HG03039 (cell line): ENCODE data around the gene CD46.

Experiments used
- ATAC-seq: cut with Tn5 transposase; IDR thresholded peaks from one replicate; pipeline ENCODE4 v1.9.1; 2021; ENCODE audit warnings: mild to moderate bottlenecking, moderate library complexity; ENCODE audit not compliant: unreplicated experiment

Gene CD46

DNA sequence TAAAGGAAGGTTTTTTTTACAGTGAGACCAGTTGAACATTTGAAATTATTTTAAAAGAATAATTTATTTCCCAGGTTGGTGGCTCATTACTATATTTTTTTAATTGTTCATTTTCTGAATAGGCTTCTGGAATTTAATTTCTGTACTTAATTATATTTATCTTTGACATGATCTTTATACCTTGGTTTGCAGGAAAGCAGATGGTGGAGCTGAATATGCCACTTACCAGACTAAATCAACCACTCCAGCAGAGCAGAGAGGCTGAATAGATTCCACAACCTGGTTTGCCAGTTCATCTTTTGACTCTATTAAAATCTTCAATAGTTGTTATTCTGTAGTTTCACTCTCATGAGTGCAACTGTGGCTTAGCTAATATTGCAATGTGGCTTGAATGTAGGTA lies 41.5 kb downstream of the CD46 start:
- ATAC-seq: no peak

DNA sequence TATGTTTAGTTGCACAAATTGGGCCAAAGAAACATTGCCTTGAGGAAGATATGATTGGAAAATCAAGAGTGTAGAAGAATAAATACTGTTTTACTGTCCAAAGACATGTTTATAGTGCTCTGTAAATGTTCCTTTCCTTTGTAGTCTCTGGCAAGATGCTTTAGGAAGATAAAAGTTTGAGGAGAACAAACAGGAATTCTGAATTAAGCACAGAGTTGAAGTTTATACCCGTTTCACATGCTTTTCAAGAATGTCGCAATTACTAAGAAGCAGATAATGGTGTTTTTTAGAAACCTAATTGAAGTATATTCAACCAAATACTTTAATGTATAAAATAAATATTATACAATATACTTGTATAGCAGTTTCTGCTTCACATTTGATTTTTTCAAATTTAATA lies 43.0 kb downstream of the CD46 start:
- no peak for ATAC-seq

DNA sequence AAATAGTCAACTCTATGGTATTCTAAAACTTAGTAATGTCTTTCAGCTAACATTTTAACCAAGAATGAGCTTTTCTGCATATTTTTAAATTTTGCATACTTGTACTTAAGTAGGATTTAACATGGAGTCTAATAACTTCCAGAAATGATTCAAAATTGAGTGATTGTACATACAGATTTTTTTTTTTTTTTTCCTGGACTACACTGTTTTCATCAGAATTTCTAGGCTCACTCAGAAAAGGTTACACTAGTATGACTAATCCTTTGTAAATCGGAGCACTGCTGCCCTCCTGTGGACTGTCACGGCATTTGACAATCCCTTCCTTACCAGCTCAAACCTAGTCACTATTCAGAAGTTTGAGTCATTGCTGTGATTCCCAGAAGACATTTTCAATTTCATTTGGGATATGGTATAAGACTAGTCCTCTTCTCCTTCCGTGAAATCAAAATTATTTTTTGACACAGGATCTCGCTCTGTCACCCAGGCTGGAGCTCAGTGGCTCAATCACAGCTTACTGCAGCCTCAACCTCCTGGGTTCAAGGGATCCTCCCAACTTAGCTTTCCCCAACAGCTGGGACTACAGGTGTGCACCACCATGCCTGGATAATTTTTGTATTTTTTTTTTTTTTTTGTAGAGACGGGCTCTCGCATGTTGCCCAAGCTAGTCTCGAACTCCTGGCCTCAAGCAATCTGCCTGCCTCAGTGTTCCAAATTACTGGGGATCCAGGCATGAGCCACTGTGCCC lies 45.5 kb downstream of the CD46 start:
- no peak for ATAC-seq

DNA sequence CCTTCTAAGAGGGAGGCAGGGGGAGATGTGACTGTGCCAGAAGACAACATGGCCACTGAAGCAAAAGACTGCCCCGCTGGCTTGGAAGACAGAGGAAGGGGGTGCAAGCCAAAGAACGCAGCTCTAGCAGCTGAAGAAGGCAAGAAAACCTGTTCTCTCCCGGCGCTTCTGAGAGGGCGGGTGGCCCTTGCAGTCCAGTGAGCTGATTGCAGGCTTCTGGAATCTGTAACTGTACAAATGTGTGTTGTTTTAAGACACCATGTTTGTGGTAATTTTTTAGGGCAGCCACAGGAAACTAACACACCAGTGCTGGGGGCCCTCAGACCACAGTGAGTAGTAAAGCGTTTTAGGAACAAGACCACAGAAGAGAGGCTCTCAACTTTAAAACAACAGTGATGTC lies 47.0 kb downstream of the CD46 start:
- no peak for ATAC-seq

DNA sequence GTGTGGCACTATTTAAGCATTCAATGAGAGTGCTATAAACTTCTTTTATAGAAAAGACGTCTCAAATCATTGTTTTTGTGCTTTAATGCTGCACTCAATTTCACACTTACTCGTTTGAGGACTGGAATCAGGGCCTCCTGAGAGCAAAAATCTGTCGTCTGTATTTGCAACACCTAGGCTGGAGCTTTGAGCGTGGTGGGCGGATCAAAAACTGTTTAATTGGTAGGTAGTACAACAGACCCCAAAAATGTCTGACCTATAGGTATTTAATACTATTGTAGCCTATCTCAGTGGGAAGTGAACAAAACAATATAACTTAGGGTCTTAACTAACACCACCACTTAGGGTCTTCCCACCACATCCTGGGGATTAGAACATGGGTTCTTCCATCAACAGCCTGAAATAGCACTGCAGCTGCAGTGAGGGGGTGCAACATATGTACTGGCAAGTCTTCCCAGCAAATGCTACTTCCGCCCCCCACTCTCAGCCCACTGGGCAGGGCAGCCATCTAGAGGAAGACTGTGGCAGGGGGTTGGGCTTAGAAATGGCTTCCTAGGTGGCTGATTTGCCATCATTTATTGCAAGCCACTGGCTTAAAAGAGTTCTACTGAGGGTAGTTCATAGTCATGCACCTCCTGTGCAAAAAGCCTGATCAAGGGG lies 48.3 kb downstream of the CD46 start:
- no peak for ATAC-seq

DNA sequence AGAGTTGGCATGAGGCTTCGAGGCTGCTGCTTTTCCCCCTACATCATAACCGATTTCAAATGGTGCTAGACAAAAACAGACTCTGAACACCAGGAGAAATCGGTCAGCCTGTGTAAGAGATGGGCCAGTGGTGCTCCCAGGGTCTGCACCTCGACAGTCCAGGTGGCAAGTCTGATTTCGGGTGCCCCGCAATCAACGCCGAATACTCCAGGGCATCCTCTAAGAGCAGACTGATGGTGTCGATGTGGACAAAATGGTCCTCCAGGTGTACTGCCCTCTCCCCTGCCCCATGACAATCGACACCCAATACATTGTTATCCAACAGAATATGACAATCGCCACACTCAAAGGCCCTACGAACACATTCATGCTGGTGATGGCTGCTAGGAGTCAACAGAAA lies 50.0 kb downstream of the CD46 start:
- no peak for ATAC-seq

DNA sequence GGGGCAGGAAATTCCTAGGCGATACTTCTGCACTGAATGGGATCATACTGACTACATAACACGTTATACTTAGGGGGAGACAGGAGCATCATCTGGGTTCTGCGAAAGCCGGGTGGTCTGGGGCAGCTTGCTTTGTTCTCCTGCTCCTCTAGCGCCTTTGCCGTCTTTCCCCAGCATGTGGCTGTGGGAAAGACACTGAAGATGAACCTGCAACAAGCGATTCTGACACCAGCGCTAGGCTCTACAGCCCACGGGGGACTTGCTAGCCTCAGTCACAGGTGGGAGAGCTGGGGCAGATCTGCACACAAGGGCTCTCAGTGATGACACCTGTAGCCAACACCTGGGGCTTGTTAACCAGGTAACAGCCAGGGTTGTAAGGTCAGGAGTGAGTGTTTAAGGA lies 51.8 kb downstream of the CD46 start:
- no peak for ATAC-seq

DNA sequence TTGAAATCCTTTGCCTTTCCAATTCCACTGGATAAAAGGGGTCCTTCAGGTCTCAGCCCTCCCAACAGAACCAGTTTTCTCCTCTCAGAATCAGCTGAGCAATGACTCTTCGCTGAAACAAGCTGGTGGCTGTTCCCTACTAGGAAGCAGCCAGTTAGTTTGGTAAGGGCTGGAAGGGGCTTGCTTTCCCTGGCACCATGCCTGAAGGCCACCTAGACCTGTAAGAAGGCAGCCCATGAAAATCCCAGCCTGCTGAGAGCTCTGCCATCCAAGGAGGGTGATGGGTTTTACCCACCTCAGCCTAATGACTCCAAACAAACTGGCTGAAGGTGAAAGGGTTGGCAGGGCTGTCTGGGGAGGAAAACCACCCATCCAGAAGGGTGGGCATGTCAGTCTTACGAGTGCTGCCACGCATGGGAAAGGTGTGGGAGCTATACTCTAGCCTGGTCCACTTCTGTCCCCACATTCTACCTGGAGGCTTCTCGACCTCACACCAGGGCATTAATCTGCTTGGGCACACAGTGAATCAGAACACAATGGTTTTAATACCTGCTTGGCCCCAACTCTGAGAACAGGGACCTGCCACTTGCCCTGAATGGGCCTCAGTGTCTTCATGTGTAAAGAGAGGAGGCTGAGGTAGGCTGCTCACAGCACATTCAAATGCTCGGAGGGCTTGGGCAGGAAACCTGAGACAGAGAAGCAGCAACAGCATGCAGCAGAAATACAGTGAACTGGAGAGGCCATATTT lies 53.0 kb downstream of the CD46 start:
- ATAC-seq: no peak

DNA sequence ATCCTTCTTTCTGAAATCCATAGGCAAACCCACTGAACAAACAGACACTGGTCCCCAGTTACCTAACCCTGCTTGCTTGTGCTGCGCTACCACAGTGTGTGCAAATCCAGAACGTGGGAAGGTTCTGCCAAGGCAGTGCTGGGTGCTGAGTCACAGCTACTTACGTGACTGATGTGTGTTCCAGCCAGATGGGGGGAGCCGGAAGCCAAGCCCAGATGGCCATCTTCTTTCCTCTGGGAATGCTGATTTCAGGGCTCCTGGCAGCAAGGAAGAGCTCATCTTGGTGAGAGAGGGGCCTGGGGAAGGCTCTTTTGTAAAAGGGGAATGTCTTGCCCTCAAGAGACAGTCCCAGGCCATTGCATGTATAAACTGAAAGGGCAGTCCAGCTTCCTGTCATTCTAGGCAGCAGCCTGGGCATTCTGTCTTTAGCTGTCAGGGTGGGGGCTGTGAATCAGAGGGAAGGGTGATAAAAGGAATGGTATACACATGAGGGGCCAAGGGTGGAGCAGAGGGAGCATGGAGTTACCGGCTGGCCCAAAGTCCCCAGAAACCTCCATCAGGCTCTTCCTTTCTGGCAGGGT lies 54.1 kb downstream of the CD46 start:
- ATAC-seq: no peak

DNA sequence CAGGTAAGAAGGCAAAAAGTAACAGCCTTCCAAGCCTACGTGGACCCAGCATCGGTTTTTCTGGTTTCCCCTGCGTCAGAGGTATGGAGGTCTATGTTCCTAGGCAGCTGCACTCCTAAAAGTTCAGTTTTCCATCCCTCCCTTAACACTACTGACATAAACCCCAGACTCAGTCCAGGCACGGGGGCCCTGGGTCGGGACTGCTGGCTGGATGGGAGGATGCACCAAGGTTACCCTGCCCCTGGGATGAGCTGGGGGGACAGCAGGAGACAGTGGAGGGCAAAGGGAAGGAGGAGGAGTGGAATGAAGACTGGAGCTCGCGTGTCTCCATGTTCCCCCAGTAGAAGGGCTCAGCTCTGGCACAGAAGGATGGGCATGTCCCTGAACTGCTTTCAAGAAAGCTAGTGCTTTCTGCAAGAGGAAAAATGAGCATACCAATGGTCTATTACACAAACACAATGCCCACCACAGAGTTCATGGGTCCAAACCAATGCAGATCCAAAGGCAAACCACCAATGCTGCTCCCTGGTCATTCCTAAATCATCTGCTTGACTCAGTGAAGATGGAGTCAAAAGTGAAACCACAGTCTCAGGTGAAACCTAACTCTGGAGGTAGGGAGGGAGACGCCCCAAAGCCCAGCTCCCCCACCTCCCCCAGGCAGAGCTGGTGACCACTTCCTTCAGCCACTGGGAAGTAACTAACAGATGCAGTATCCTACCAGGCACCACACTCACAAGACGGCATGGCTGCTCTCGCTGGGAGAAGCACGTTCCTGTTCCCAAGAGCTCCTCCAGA lies 54.9 kb downstream of the CD46 start:
- no peak for ATAC-seq

DNA sequence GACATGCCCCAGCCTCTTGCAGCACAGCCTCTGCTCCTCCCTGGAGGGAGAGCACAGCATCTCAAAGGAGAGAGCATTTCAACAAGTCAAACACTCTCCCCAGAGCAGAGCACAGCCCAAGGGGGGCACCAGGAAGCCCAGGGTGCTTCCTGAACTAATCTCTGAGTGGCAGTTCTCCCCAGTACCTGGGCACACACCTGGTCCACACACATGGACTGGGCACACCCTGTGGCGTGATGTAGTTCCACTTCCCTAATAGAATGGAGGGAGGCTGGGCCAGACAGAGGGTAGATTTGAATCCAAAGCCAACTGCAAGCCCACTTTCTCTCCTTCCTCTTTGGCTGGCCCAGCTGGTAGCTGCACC lies 55.5 kb downstream of the CD46 start:
- ATAC-seq: no peak

DNA sequence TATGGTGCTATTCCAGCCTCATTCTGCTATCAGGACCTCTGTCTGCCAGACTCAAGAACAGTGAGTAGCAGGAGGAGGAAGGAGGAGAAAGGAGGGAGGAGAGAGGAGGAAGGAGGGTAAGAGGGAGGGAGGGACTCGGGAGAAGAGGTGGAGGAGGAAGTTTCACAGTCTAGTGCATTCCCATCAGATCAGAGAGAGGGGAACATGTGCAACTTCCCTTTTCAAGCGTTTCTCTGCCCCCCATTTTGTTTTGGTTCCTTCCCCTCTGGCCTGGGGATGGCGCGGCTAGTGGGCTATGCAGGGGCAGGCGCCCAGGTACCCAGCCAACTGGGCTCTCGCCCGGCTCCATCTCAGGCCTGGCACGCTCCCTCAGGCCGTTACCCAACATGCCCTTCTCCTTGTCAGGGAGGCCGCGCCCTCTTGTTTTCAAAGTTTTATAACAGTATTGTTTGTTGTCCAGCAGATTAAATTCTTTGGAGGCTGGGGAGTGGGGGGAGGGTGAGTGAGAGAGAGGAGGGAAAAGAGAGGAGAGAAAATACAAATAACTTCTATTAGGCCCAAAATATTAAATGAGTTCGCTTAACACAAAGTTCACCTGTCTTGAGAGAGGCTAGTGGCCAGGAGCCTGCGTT lies 56.0 kb downstream of the CD46 start:
- no peak for ATAC-seq

DNA sequence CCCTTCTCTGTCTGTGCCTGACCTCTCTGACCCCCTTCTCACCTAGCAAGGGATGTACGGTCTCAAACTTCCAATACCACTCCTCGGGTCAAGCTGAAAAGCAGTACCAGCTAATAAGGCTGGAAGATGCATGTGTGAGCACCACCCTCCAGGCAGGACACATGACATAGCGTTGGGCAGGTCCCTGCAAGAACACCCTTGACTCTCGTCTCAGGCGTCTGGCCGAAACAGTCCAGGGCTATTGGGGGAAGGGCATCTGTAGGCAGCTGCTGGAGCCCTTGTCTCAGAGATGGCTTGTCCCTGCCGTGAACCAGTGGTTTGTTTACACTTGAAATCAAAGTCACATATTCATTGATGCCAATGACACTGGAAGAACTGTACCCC lies 56.5 kb downstream of the CD46 start:
- ATAC-seq: no peak

DNA sequence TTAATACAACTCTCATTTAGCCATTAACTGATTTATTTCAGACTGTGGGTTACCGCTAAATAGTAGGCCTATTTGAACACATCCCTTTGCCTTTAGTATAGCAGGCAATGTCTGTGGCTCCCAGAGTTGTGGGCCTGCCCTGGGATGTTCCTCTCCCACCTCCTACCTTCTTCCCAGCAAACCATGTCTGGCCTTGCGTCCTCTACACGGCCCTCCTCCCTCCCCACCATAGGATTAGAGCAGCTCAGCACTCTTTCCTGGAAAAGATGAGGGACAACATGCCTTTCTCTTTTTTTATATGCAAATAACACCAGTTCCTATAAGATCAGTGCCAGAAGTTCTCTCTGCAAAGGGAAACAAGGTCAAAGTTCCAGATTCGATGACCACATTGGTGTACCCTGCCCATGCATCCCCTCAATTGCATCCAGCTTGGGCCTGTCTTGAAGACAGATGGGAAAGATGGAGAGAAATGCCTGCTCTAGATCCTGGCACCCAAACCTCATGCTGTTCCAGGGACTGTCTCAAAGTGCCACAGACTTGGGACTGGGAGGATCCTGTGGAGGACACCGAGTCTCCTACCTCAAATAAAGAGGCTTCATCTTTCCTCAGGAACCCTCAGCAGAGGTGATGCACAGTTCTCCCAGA lies 57.2 kb downstream of the CD46 start:
- ATAC-seq: no peak

DNA sequence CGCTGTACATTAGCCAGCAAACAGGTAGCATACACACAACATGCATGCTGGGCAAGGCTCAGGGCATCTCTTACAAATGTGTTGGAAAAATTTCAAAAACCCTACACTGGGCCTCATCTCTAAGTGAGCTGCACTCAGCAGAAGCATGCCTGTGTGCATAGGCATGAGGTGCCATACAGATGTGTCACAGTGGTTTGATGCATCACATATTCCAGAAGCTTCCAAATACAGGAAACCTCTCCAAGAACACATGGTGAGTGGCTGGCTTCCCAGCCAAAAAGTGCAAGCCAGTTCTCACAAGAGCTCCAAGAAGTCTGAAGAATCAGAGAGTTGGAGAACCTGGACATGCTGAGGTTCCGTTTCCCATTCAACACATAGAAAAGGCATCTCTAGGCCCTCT lies 58.3 kb downstream of the CD46 start:
- ATAC-seq: no peak

DNA sequence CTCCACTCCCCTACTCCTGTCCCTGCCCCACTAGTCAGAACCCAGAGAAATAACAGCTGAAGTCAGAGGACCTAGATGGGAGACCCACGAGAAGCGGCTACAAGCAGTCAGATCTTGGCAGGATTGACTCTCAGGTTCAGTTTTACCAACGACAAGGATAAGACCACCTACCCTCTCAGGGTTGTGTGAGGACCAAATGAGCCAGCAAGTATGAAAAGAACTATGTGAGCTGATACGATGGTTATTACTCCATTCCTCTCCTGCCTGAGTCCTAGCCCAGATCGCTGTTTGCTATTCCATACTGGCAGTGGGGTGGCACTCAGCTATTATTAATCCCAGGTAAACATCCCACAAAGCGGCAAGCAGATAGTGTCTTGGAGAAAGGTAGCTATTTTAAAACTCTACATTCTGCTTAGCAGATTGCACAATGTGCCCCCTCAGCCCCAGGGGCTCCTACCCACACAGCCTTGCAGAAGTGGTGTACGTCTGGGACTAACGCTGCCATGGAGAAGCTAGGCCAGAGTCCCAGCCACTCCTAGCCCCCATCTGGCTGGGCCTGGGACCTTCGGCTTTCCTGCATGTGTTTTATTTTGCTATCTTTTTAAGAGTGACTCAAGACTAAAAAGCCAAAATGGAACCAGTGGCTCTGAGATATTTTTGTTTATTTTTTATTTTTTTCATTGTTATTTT lies 58.9 kb downstream of the CD46 start:
- ATAC-seq: no peak

DNA sequence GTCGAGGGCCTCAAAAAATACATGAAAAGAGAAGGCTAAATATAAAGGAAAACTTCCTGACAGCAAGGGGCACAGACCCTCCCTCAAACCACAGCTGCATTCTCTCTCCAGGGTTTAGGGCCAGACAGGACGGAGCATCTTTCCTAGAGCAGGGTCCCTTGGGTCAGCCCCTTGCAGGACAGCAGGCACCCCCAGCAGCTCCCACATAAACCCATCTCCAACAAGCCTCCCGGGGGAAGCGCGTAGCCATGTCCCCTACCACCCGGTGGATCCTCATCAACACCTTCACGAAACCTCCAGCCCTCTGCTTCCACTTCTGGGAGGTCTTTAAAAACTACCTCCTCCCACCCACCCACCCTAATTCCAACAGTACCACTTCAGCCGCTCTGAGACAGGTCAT lies 59.5 kb downstream of the CD46 start:
- ATAC-seq: no peak

DNA sequence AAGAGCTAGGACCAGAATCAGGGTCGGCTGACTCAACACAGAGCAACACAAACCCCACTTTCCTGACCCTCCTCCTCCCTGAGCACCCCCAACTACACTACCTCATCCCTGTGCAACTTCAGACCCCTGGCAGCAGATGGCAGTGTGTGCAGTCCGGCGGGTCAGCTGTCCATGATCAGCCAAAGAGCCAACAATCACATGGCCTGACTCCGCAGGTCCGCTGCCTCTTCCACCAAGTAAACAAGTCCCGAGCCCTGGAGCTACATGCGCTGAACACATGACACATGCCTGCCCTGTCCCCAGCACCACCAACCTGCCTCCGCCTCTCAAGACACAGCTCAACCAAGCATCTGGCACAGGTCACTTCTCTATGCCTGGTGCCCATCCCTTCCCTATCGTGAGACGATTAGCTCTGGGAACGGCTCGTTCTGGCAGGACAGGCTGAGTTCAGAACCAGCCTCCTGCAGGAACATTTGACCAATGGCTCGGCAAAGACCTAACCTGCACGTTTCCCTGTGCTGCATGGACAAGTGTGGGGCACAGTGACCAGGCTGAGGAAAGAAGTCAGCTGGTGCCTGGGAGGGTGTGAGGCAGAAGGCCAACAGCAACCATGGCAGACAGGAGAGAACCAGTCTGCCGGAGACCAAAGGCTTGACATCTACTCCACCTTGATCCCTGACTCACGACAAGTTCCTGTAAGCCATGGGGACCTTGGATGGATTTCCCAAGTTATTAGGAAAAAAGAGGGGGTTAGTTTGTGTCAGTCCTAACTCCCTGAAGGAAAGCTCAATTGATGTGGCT lies 60.3 kb downstream of the CD46 start:
- no peak for ATAC-seq
